H1 (cell line): Measurements from ENCODE around the gene PTPRR. TPM values are rescaled to one million over a fixed set of nuclear protein-coding genes. Genes with fewer than 3 reads are reported as not detected.

Source experiments
- CTCF ChIA-PET: fragments of 300-600 bp; sonication (Branson Sonifier 250); formaldehyde crosslinking; loops from one replicate; lab custom pipeline; 2021; ENCODE audit not compliant: partially characterized antibody; lab: Charles Lee
- POLR2A ChIA-PET: fragments of 300-600 bp; sonication (Branson Sonifier 250); formaldehyde crosslinking; loops from one replicate; lab custom pipeline; 2021; ENCODE audit warnings: inconsistent platforms; ENCODE audit not compliant: partially characterized antibody; lab: Charles Lee
- DNase-seq, 2 experiments: peaks; one replicate each; pipeline versions ENCODE4 v3.0.0 to v3.0.0-alpha.2; 2010 to 2022; ENCODE audit warnings: low spot score in 2 of 2, low read depth in 1 of 2, mixed read lengths in 1 of 2
- FAIRE-seq: peaks from 2 replicates; lab custom pipeline; 2011; peaks lifted over from hg19 to GRCh38; lab: Jason Lieb, UNC
- H2AFZ ChIP-seq: 2 replicates; pipeline ENCODE4 v1.8.1; 2012; ENCODE audit warnings: low read length, inconsistent platforms
- H2AK5ac ChIP-seq: 2 replicates; pipeline ENCODE4 v1.6.1; 2013; ENCODE audit warnings: low read depth, low read length
- H2BK120ac ChIP-seq: replicated peaks from 2 replicates; pipeline ENCODE3; 2013; ENCODE audit warnings: low read depth, low read length, inconsistent platforms
- H2BK12ac ChIP-seq: 2 replicates; pipeline ENCODE4 v1.6.1; 2013; ENCODE audit warnings: low read depth, low read length
- H2BK15ac ChIP-seq: 2 replicates; pipeline ENCODE4 v1.6.1; 2013; ENCODE audit warnings: low read length
- H2BK20ac ChIP-seq: 2 replicates; pipeline ENCODE4 v1.6.1; 2013; ENCODE audit warnings: low read length
- H2BK5ac ChIP-seq: 2 replicates; pipeline ENCODE4 v1.6.1; 2013; ENCODE audit warnings: low read depth, low read length
- H3K14ac ChIP-seq: 2 replicates; pipeline ENCODE4 v1.6.1; 2013; ENCODE audit warnings: inconsistent platforms; ENCODE audit not compliant: insufficient read length
- H3K18ac ChIP-seq: 2 replicates; pipeline ENCODE4 v1.6.1; 2013; ENCODE audit warnings: low read length; ENCODE audit errors: extremely low read depth
- H3K23ac ChIP-seq: 2 replicates; pipeline ENCODE4 v1.6.1; 2013; ENCODE audit warnings: inconsistent platforms; ENCODE audit not compliant: insufficient read length
- H3K23me2 ChIP-seq: 2 replicates; pipeline ENCODE4 v1.6.1; 2013; ENCODE audit warnings: low read depth, low read length
- H3K27ac ChIP-seq: 2 replicates; pipeline ENCODE4 v1.6.1; 2011; ENCODE audit warnings: low read depth, low read length, inconsistent platforms
- H3K27me3 ChIP-seq, 4 experiments: replicated peaks in 1 of 4; 1 replicate in 1 of 4; 2 replicates in 3 of 4; pipeline versions ENCODE4 v1.6.1 to v1.8.1; 2011 to 2013; ENCODE audit warnings: low read length in 3 of 4, mild to moderate bottlenecking in 3 of 4, inconsistent platforms in 2 of 4, mixed read lengths in 2 of 4, moderate library complexity in 1 of 4; ENCODE audit not compliant: control insufficient read depth in 3 of 4, insufficient read depth in 3 of 4; ENCODE audit errors: extremely low read depth in 1 of 4
- H3K36me3 ChIP-seq, 4 experiments: 2 replicates each; pipeline versions ENCODE4 v1.6.1 to v1.8.1; 2011 to 2013; ENCODE audit warnings: mild to moderate bottlenecking in 4 of 4, low read length in 3 of 4, moderate library complexity in 2 of 4, control low read depth in 1 of 4, inconsistent platforms in 1 of 4; ENCODE audit not compliant: insufficient read depth in 4 of 4, control insufficient read depth in 2 of 4
- H3K4ac ChIP-seq: replicated peaks from 2 replicates; pipeline ENCODE3; 2013; ENCODE audit warnings: low read length, low read depth, mixed read lengths, inconsistent platforms; ENCODE audit not compliant: insufficient read length
- H3K4me1 ChIP-seq, 4 experiments: replicated peaks in 1 of 4; 1 replicate in 1 of 4; 2 replicates in 3 of 4; pipeline versions ENCODE4 v1.6.1 to v1.8.1; 2011 to 2013; ENCODE audit warnings: low read length in 3 of 4, inconsistent platforms in 2 of 4, mixed read lengths in 1 of 4; ENCODE audit not compliant: insufficient read depth in 4 of 4, control insufficient read depth in 3 of 4
- H3K4me2 ChIP-seq, 2 experiments: 2 replicates each; pipeline versions ENCODE4 v1.6.1 to v1.8.1; 2011 to 2013; ENCODE audit warnings: low read depth in 2 of 2, low read length in 2 of 2, control low read depth in 1 of 2, inconsistent platforms in 1 of 2, mild to moderate bottlenecking in 1 of 2; ENCODE audit not compliant: insufficient read depth in 1 of 2
- H3K4me3 ChIP-seq, 4 experiments: fragments of 200-600, 300-600 bp in 1 of 4; sonication (generic), shearing (Covaris generic), sonication (Bioruptor Twin) in 1 of 4; 2 replicates each; pipeline versions ENCODE4 v1.5.1 to v1.8.1; 2011 to 2016; ENCODE audit warnings: low read length in 4 of 4, low read depth in 3 of 4, control low read depth in 2 of 4, inconsistent platforms in 2 of 4, mild to moderate bottlenecking in 2 of 4, mixed read lengths in 1 of 4, moderate library complexity in 1 of 4; ENCODE audit not compliant: insufficient read depth in 2 of 4; ENCODE audit errors: extremely low read depth in 1 of 4
- H3K56ac ChIP-seq: replicated peaks from 2 replicates; pipeline ENCODE3; 2013; ENCODE audit warnings: low read depth, mild to moderate bottlenecking, mixed read lengths, low read length, inconsistent platforms; ENCODE audit not compliant: insufficient read length
- H3K79me1 ChIP-seq: 2 replicates; pipeline ENCODE4 v1.6.1; 2013; ENCODE audit warnings: low read depth, low read length, control low read depth
- H3K79me2 ChIP-seq, 2 experiments: 2 replicates each; pipeline versions ENCODE4 v1.6.1 to v1.8.1; 2012 to 2013; ENCODE audit warnings: low read length in 2 of 2, mild to moderate bottlenecking in 2 of 2, inconsistent platforms in 1 of 2; ENCODE audit not compliant: insufficient read depth in 2 of 2, control insufficient read depth in 1 of 2
- H3K9ac ChIP-seq, 4 experiments: replicated peaks in 1 of 4; 1 replicate in 1 of 4; 2 replicates in 3 of 4; pipeline versions ENCODE4 v1.6.1 to v1.8.1; 2011 to 2013; ENCODE audit warnings: low read depth in 3 of 4, low read length in 3 of 4, control low read depth in 2 of 4, mild to moderate bottlenecking in 2 of 4, moderate library complexity in 2 of 4, inconsistent platforms in 1 of 4; ENCODE audit errors: extremely low read depth in 1 of 4
- H3K9me3 ChIP-seq, 2 experiments: 2 replicates each; pipeline versions ENCODE4 v1.6.1 to v1.8.1; 2012 to 2013; ENCODE audit warnings: mild to moderate bottlenecking in 2 of 2, moderate library complexity in 2 of 2, control low read depth in 1 of 2, inconsistent platforms in 1 of 2, low read depth in 1 of 2, low read length in 1 of 2, mixed read lengths in 1 of 2; ENCODE audit not compliant: insufficient read depth in 2 of 2
- H4K20me1 ChIP-seq, 2 experiments: replicated peaks in 1 of 2; 2 replicates each; pipeline versions ENCODE3 to v1.8.1; 2011 to 2013; ENCODE audit warnings: inconsistent platforms in 2 of 2, low read length in 2 of 2, mild to moderate bottlenecking in 1 of 2; ENCODE audit not compliant: insufficient read depth in 2 of 2, control insufficient read depth in 1 of 2
- H4K5ac ChIP-seq: 2 replicates; pipeline ENCODE4 v1.6.1; 2013; ENCODE audit warnings: low read length, low read depth, mixed read lengths, inconsistent platforms; ENCODE audit not compliant: insufficient read length
- H4K8ac ChIP-seq: 2 replicates; pipeline ENCODE4 v1.8.0; 2013; ENCODE audit warnings: mild to moderate bottlenecking, moderate library complexity, low read length, inconsistent platforms; ENCODE audit not compliant: insufficient read depth; ENCODE audit errors: extremely low read depth
- H4K91ac ChIP-seq: replicated peaks from 2 replicates; pipeline ENCODE3; 2013; ENCODE audit warnings: low read length, mixed read lengths, inconsistent platforms; ENCODE audit not compliant: insufficient read length
- ATF2 ChIP-seq: IDR thresholded peaks from 2 replicates; pipeline ENCODE4 v1.6.1; 2012; ENCODE audit warnings: low read length, inconsistent platforms
- PHF8 ChIP-seq: fragments of 200-600 bp; sonication (generic); conservative IDR thresholded peaks from 2 replicates; pipeline ENCODE4 v1.7.1; 2012; ENCODE audit warnings: low read depth, mild to moderate bottlenecking, inconsistent platforms, low read length, moderate library complexity
- SP1 ChIP-seq: IDR thresholded peaks from 2 replicates; pipeline ENCODE4 v1.6.1; 2011; ENCODE audit warnings: low read depth, low read length
- TEAD4 ChIP-seq: IDR thresholded peaks from 2 replicates; pipeline ENCODE4 v1.6.1; 2012; ENCODE audit warnings: low read depth, low read length, inconsistent platforms, mixed read lengths
- WGBS, 2 experiments: shearing (Covaris generic) in 1 of 2; methylation state at CpG; one replicate each; pipeline versions ENCODE4 v1.1.6 to v1.1.7; 2013 to 2015; ENCODE audit warnings: low lambda C conversion rate in 2 of 2, mixed read lengths in 2 of 2, inconsistent platforms in 1 of 2, low coverage in 1 of 2, missing lambda C conversion rate in 1 of 2; ENCODE audit not compliant: insufficient replicate concordance in 2 of 2, insufficient coverage in 1 of 2, insufficient read length in 1 of 2; ENCODE audit errors: extremely low coverage in 1 of 2, missing lambda C conversion rate in 1 of 2; 5-methylcytosine and 5-hydroxymethylcytosine counted together
- polyA plus RNA-seq, 7 experiments: library from polyadenylated mRNA; depleted of rRNA in 3 of 7; stranded (reverse) in 5 of 7; unstranded in 2 of 7; fragments of >200 nt in 5 of 7; fragments of 200-250 nt in 2 of 7; gene quantifications; 1 replicate in 5 of 7; 2 replicates in 1 of 7; 4 replicates in 1 of 7; pipeline versions ENCODE4 v1.2.1 to v1.2.3, GENCODE V29; 2011 to 2013; ENCODE audit warnings: missing spikeins in 2 of 7, mixed read lengths in 2 of 7
- total RNA-seq: library from RNA; stranded (reverse); fragmentation: NEBNext Ultra II Directional; extraction: Animal tissue kit (Norgen Biotek cat#: 25700); gene quantifications from 2 replicates; pipeline ENCODE4 v1.2.1, GENCODE V29; 2021

PTPRR gene
- total and polyA plus RNA-seq, 2 of the 8 experiments (the other 6 are each of a cell fraction or from before 2014, with no cell fraction given) = 0.07 to 0.35 TPM

- Histone ChIP-seq H2BK120ac (no peak overlapping the region), H3K36me3 (peaks cover 0 to 3% (median 0%) of the 10 kb centered on the region in 4 experiments; a peak in 3 of 8 replicates), H3K56ac (no peak overlapping the region)
- CTCF ChIA-PET = interaction anchor here (0.7 kb wide), 1 partner anchor 233 kb away, joined by 3 read pairs; no protein-coding TSS in a partner anchor
- TF ChIP-seq ATF2 (no peak), SP1 (no peak), TEAD4 (no peak), PHF8 (no peak)
- TF ChIP-seq, all 59 proteins: peak for 0
- H2AK5ac ChIP-seq = no peak overlapping the region
- H2BK5ac ChIP-seq = no peak overlapping the region
- no peak overlapping the region for H3K4me3 ChIP-seq
- no peak overlapping the region for H3K9ac ChIP-seq
- H3K79me1 ChIP-seq = no peaks in the 10 kb centered on the region
- no peak overlapping the region for H2BK12ac ChIP-seq
- no peak overlapping the region for H4K8ac ChIP-seq
- H3K27me3 ChIP-seq = no peaks in the 10 kb centered on the region
- H3K4me1 ChIP-seq = peaks cover 0 to 4% (median under 1%) of the 10 kb centered on the region in 4 experiments; a peak in 1 of 7 replicates
- H2BK20ac ChIP-seq = no peak overlapping the region
- POLR2A ChIA-PET = no interaction called here
- no peak for FAIRE-seq
- no peaks in the 10 kb centered on the region for H3K23me2 ChIP-seq
- DNase-seq = no peak
- no peak overlapping the region for H4K5ac ChIP-seq
- no peak overlapping the region for H3K18ac ChIP-seq
- 85% methylated on average over 2 of the region's 2 CpGs; no CpG with 5 or more reads in 1 of the 2 experiments for WGBS, 2 experiments
- H2AFZ ChIP-seq = no peak overlapping the region
- H3K4me2 ChIP-seq = no peak overlapping the region
- no peak overlapping the region for H3K4ac ChIP-seq
- no peak overlapping the region for H4K91ac ChIP-seq
- no peak overlapping the region for H3K27ac ChIP-seq
- no peak overlapping the region for H3K14ac ChIP-seq
- no peaks in the 10 kb centered on the region for H4K20me1 ChIP-seq
- H3K9me3 ChIP-seq = peaks cover 11 to 14% of the 10 kb centered on the region in 2 experiments
- H3K23ac ChIP-seq = no peak overlapping the region
- H3K79me2 ChIP-seq = no peaks in the 10 kb centered on the region
- no peak overlapping the region for H2BK15ac ChIP-seq
Measured at GRCh38 chr12:70763666-70764065, 156.9 kb downstream of the PTPRR start.
